ENCODE results near the gene PIP5K1C.

PIP5K1C gene

GRCh38 chr19:3627351-3627723, 72.9 kb downstream of the PIP5K1C start:
- H3K27ac ChIP-seq = peak overlapping the region; percentile 89 to 96
- DNase-seq (ENCODE audit: low spot score) = no peak
- H3K4me3 ChIP-seq = peak overlapping the region; percentile 82
- no peak for TF ChIP-seq CTCF (IDR thresholded peaks at IDR 0.05)

DNA sequence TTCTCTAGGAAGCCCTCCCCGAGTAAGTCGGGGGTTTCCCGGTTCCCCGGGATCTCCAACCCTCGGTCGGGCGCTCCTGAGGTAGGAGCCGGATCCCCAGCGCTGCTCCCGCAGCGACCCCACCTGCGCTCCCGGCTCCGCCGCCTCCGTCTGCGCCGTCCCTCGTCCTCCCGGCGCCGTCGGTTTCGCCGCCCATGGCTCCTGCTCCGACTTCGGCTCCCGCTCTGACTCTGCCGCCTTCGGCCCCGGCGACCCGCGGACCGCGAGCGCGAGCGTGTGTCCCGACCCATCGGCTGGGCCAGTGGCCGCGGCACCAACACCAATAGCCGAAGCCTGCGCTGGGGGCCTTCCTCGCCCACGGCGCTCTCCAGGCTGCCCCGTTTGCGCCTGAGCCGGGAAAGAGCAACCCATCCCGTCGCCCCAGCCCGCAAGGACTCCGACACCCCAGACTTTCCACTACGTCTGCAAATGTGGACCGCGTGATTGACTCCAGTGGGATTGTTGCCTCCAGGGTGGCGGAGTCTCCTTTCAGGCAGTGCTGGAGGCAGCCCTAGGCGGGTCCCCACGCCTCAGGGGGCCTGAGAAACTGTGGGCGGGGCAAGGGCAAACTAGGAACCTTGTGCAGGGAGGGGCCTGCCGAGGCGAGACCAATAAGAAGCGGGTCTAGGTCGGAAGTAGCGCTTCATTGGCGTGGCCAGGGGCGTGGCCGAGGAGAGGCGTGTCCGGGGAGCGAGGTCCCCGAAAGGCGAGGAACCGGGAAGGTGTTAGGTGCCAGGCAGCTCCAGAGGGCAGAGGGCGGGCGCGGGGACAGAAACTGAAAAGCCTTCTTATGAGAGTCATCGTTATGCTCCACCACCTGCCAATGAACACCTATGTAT, 73.6 kb downstream of the PIP5K1C start, which contains the start of gene CACTIN:
CACTIN (minus strand) TSS at position 318 of the 878 bp plus-strand sequence; CDS start at position 290, 28 bp downstream.
- Histone ChIP-seq H3K27ac (peak within 1 kb of the TSS; percentile 89 to 96), H3K4me3 (peak within 1 kb of the TSS; percentile 82)
- DNase-seq (ENCODE audit: low spot score) = peak; percentile 98
- no peak for TF ChIP-seq CTCF (IDR thresholded peaks at IDR 0.05)

DNA sequence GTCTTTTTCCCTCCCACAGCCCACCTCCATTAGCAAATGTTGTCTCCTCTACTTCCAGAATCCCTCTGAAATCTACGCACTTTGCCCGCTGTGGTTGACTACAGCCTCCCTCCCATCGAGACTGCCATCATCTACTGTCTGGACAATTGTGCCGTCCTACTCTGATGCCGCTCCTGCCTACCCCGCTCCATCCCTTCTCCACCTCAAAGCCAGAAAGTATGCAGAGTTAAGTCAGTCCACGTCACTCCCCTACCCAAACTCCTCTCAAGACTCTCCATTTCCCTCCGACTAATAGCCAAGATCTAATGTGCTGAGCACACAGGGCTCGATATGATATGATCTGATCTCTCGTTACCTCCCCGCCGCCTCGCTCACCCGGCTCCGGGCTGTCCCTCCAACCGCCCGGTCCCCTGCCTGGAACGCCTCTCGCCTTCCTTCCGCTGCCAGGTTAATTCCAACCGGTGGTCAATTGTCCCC, 74.2 kb downstream of the PIP5K1C start:
- TF ChIP-seq CTCF (IDR thresholded peaks at IDR 0.05) = no peak
- no peak for DNase-seq (ENCODE audit: low spot score)
- peak overlapping the region; percentile 82 for H3K4me3 ChIP-seq
- H3K27ac ChIP-seq = peak overlapping the region; percentile 89 to 96

GRCh38 chr19:3623716-3624115, 76.6 kb downstream of the PIP5K1C start:
- Histone ChIP-seq H3K4me3 (no peak overlapping the region), H3K27ac (no peak overlapping the region)
- no peak for TF ChIP-seq CTCF (IDR thresholded peaks at IDR 0.05)
- DNase-seq (ENCODE audit: low spot score) = no peak

- H3K27ac ChIP-seq = no peak overlapping the region
- no peak for TF ChIP-seq CTCF (IDR thresholded peaks at IDR 0.05)
- DNase-seq (ENCODE audit: low spot score) = no peak
Measured at GRCh38 chr19:3622224-3622623, 78.0 kb downstream of the PIP5K1C start.

GRCh38 chr19:3621689-3622088, 78.6 kb downstream of the PIP5K1C start:
- no peak overlapping the region for H3K27ac ChIP-seq
- TF ChIP-seq CTCF (IDR thresholded peaks at IDR 0.05) = no peak
- no peak for DNase-seq (ENCODE audit: low spot score)
- H3K4me3 ChIP-seq = no peak overlapping the region

More at GRCh38 chr19:3622224-3622623, 78.0 kb downstream of the PIP5K1C start:
- no peak overlapping the region for H3K4me3 ChIP-seq
